SIG-M5 treated with dmso at 0.1 percent for 504 hours (cell line): Measurements from ENCODE around the gene IFT172.
A peak's percentile ranks its signal among the peaks of the same experiment; 100 is the strongest.
"Not testable (repeated sequence)": the region's sequence is repeated elsewhere in the genome, so short reads cannot be mapped to it uniquely, and the experiment has no call there.

Experiments
- DNase-seq: peaks from one replicate; lab custom pipeline; 2025; ENCODE audit not compliant: unreplicated experiment; lab: John Stamatoyannopoulos, UW

Gene IFT172, protein sequence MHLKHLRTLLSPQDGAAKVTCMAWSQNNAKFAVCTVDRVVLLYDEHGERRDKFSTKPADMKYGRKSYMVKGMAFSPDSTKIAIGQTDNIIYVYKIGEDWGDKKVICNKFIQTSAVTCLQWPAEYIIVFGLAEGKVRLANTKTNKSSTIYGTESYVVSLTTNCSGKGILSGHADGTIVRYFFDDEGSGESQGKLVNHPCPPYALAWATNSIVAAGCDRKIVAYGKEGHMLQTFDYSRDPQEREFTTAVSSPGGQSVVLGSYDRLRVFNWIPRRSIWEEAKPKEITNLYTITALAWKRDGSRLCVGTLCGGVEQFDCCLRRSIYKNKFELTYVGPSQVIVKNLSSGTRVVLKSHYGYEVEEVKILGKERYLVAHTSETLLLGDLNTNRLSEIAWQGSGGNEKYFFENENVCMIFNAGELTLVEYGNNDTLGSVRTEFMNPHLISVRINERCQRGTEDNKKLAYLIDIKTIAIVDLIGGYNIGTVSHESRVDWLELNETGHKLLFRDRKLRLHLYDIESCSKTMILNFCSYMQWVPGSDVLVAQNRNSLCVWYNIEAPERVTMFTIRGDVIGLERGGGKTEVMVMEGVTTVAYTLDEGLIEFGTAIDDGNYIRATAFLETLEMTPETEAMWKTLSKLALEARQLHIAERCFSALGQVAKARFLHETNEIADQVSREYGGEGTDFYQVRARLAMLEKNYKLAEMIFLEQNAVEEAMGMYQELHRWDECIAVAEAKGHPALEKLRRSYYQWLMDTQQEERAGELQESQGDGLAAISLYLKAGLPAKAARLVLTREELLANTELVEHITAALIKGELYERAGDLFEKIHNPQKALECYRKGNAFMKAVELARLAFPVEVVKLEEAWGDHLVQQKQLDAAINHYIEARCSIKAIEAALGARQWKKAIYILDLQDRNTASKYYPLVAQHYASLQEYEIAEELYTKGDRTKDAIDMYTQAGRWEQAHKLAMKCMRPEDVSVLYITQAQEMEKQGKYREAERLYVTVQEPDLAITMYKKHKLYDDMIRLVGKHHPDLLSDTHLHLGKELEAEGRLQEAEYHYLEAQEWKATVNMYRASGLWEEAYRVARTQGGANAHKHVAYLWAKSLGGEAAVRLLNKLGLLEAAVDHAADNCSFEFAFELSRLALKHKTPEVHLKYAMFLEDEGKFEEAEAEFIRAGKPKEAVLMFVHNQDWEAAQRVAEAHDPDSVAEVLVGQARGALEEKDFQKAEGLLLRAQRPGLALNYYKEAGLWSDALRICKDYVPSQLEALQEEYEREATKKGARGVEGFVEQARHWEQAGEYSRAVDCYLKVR (N-terminal part only)

DNA sequence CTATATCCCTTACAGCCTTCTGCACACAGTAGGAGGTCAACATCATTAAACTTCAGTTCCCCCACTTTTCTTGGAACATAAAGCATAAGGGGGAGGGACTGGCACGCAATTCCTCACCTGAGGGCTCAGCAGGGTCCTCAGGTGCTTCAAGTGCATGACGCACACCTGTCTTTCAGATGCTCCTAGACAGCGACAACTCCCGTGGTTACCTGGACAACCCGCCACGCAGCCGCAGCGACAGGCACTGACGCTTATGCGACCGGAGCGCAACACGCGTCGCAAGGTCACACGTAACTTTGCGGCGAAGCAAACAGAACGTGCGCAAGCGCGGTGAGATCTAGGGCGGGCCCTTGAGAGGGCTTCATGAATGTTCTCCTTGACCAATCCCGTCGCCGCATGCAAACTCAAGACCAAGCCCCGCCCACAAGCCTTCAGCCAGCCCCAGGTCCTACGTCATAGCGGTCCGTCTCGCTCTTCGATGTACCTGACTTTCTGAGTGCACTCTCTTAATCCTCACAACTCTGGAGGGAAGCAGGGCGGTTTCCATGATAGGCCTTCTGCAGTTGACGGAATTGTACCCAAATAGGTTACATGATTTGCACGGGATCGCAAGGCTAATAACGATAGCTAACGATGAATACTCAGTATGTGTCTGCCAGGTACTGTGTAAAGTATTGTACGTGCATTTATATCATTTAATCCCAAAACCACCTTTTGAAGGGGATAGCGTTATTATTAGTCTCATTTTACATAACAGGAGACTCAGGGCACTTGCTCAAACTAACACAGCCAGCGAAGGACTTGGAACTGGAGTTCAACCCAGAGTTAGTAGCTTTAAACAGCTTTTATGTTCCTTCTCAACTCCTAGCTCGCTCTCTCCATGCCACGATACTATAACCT lies at the start of gene IFT172:
IFT172 (minus strand) TSS at position 246 of the 900 bp plus-strand sequence; CDS start at position 156, 90 bp downstream.
- DNase-seq = peak; percentile 99

DNA sequence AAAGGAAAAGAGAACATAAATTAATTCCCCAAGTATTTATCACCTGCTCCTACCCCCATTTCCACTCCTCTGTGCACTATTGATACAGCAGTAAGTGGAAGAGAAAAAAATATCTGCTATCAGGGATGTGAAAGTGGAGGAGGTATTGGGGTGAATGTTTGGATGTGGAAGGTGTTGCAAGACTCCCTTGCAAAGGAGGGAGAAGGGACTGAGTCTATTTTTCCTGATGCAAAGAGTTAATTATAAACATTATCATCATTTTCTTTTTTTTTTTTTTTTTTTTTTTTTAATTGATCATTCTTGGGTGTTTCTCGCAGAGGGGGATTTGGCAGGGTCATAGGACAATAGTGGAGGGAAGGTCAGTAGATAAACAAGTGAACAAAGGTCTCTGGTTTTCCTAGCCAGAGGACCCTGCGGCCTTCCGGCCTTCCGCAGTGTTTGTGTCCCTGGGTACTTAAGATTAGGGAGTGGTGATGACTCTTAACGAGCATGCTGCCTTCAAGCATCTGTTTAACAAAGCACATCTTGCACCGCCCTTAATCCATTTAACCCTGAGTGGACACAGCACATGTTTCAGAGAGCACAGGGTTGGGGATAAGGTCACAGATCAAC lies 49.4 kb upstream of the IFT172 start:
- DNase-seq = not testable (repeated sequence)

DNA sequence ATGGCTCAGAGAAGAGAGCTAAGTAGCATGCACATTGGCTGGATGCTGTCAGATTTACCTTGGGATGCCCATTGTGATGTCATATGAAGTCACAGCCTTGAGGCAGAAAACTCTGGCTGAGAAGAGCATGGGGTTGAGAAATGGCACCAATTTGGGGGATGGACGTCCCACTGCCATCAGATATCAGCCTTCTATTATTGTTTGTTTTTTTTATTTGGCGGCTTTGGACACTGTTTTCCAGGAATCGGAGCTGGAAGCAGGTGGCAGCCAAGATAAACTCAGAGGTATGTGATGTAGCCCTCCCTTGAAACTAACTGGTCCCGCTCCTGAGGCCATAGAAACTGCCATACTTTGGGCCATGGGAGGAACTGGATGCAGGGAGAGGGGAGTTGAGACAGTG lies 47.7 kb upstream of the IFT172 start:
- DNase-seq = no peak

DNA sequence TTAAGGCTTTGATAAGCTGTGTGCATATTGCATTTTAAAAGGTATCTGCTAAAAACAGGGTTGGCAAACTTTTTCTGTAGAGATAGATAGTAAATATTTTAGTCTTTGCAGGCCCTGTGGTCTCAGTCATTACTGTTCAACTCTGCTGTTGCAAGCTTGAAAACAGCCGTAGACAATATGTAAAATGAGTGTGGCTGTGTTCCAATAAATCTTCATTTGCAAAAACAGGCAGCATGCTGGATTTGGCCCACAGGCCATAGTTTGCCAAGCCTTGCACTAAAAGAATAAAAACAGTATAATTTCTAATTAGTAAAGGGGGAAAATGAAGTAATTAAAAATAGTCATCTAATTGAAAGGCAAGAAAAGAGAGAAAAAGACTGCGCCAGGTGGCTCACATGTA lies 42.4 kb upstream of the IFT172 start:
- DNase-seq = no peak

DNA sequence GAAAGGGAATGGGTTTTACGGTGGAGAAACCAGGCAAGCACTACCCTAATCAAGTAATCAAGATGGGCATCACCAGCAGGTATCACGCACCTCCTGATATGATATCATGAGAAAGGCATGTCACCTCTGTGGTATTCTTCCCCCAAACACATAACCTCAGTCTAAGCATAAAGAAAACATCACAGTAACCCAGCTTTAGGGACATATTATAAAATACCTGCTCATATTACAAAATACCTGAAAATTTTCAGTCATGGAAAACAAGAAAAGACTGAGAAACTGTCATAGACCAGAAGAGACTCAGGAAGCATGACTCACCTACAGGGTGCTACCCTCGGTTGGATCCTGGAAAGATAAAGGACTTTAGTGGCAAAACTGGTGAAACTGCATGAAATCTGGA lies 37.6 kb upstream of the IFT172 start:
- no peak for DNase-seq

DNA sequence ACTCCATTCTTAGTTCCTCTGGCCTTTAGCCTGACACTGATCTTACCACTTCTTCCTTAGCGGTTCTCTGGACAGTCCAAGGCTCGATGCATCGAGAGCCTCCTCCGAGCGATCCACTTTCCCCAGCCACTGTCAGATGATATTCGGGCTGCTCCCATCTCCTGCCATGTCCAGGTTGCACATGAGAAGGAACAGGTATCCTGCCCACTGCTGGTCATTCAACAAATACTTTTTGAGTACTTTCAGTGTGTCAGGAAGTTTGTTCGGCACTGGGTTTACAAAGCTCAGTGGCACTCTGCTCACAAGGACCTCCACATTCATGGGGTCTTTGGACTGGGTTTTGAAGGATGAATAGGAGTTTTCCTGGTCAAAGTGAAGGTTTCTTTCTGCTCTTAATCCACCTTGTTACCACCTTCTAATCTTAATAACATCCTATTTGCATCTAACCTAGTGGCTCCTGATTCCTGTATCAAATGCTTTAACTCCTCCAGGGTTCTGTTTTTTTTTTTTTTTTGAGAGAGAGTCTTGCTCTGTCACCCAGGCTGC lies 32.9 kb upstream of the IFT172 start:
- DNase-seq = no peak

DNA sequence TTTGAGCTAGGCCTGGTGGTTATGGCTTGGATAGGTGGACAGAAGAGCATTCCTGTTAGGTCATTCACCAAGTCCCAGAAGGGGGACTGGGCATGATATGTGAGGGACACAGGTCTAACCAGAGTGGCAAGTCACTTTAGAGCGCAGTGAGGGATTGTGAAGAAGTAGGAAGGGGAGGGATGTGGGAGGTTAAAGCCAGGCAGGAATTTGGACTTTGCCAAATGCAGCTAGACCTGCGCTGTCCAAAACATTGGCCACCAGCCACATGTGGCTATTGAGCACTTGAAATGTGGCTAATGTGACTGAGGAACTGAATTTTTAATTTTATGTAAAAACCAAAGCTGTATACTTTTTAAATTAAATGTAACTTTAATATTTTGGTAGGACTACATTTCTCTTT lies 30.8 kb upstream of the IFT172 start:
- no peak for DNase-seq

DNA sequence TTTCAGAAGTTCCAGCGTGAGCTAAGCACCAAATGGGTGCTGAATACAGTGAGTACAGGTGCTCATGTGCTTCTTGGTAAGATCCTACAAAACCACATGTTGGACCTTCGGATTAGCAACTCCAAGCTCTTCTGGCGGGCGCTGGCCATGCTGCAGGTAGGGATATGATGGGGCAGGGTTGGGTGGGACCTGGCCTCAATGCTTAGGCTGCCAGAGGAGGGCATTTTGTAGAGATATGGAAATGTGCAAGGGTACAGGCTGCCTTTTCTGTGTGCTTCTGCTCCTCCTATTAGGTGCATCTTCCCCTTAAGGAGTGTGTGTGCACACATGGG lies 29.2 kb upstream of the IFT172 start:
- DNase-seq = no peak

DNA sequence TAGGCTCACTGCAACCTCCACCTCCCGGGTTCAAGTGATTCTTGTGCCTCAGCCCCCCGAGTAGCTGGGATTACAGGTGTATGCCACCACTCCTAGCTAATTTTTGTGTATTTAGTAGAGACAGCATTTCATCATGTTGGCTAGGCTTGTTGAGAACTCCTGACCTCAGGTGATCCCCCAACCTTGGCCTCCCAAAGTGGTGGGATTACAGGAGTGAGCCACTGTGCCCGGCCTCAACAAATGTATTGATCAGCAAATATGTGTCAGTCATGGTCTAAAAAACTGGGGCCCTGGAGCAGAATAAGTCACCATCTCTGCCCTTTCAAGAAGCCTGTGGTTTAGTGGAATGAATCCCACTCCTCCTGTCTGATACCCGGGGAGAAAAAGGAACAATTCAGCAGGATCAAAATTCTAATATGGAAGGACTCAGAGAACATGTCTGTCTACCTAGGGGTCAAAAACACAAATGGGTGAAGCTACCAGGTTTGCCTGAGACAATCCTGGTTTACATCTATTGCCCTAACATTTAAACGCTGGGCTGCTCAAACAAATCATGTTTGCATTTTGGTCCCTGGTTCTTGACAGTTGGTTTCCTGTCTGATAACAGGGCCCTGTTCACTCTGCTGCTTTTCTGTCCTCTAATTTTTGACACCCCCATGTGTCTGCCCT lies 28.7 kb upstream of the IFT172 start:
- no peak for DNase-seq

DNA sequence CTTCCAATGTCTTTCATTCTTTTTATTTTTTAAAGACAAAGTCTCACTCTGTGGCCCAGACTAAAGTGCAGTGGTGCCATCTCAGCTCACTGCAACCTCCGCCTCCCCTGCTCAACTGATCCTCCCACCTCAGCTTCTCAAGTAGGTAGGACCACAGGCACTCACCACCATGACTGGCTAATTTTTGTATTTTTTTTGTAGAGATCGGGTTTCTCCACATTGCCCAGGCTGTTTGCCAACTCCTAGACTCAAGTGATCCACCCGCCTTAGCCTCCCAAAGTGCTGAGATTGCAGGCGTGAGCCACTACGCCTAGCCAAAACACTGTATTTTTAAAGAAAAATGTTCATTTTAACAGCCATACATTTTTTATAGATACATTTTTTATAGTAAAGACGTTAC lies 19.8 kb upstream of the IFT172 start:
- DNase-seq = no peak

DNA sequence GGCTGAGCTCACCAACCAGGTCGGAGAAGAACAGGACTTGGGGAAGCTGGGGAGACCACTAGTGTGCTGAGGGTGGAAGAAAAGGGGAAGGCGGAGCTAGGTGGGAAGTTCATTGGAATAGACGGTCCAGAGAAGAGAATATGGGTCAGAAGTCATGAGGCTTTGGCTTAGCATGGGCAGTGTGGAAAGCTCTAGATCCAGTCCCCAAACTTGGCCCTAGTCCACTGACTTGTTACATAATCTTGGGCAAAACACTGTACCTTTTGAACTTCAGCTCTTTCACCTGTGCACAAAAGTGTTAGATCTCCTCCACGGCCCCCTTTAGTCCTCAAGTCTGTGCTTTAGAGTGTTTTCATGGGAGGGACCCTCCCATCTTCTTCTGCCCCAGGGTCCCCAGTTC lies 17.8 kb upstream of the IFT172 start:
- DNase-seq = no peak

DNA sequence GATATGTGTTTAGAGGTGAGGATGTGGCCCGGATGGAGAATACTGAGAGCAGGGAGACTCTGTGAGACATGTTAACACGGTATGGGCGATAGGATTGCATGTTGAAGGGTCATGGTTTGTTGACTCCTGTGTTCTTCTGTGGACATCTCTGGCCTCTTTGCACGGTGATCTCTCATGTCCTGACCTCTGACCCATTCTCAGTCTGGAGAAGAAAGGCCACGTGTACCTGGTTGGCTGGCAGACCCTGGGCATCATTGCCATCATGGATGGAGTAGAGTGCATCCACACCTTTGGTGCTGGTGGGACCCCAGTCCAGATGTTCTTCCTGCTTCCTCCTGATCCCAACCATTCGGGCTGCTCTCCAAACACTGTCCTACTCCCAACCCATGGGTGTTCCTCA lies 17.0 kb upstream of the IFT172 start:
- DNase-seq = no peak

DNA sequence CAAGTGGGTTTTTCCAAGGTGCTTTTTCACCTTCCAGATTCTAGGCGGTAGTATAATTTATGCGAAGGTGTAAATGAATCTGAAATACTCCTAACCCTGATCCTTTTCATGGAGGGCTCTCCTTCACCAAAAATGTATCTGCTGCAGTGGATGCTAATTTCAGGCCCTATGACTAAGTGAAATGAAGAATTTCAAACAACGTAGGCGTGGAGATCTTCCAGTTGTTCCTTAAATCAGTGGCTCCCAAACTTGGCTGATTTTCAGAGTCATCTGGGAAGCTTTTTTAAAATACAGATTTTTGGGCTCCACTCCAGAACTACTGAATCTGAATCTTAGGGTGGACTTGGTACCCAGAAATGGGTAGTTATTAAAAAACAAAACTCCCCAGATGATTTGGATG lies 12.6 kb upstream of the IFT172 start:
- DNase-seq = no peak

DNA sequence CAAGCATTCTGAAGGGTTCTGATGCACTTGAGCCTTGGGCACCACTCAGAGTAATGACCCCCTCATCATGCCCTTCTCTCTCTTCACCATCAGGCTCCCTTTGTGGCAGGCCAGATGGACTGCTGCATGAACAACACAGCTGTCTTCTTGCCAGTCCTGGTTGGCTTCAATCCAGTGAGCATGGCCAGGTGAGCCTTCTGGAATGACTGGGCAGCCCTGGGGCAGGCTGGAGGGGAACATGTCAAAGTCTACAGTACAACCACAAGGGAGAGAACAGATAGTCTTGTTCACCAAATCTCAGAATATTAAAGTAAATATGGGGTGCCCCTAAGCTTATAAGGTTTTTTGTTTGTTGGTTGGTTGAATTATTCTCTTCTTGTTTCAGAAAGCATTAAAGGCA lies 11.5 kb upstream of the IFT172 start:
- DNase-seq = no peak

DNA sequence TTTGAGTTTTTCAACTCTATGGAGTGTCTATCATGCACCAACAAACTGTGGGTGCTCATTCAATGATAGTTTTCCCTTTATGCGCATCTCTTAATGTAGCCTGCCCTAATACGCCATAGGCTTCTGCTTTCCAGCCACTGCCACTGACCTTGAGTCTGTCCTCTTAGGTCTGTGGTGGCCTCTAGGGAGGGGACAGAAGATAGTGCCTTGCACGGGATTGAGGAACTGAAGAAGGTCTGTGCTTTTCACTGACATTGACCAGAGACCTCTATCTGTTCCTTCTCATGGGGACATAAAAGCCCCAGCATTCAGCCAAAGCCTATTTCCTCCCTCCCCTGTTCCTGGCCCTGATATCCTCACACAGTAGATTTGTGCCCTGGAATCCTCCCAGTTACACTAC lies 9.4 kb upstream of the IFT172 start:
- no peak for DNase-seq

DNA sequence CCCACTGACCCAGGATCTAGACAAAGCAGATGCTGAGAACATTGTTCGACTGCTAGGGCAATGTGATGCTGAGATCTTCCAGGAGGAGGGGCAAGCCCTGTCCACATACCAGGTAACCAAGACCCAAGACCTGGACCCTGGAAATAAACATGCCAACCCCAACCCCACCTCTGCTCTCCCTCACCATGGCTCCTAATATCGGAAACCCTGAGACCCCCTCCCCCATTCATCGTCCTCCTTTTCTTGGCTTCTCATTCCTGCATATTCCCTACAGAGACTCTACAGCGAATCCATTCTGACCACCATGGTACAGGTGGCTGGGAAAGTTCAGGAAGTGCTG lies 7.7 kb upstream of the IFT172 start:
- DNase-seq = no peak

DNA sequence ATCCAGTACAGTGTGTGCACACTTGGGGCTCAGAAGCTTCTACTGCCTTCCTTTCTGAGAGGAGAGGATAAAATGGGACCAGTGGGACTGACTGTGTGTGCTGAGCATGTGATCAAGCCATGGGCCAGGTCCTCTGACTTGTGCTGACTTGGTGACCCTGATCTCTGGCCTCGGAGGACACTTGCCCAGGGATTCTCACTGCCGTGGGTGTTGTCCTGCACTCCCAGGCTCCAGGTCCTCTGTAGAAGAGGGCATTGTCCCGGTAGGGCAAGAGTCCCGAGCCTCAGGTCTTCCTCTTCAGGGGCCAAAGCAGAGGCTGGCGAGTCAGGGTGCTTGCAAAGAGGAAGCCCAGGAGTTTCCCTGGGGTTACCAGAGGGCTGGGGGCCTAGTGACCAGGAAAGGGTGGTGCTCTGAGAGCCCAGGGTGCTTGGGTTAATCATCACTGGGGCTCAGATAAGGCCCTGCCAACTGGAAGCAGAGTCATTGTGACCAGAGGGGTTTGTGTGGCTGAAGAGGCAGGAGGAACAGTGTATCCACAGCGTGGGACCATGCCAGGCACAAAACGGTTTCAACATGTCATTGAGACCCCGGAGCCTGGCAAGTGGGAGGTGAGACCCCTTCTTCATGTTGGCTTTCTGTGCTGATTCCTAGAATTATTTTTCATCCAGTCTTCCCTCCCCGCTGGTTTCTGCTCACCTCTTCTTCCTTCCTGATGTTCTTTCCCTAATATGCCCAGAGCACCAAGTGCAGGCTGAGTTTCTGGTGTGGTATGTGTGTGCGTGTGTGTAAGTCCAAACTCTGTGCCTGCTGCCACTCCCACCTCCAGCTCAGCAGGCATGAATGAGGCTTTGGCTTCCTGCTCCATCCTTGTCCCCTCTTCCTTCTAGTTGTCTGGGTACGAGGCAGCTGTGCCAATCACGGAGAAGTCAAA lies 7.1 kb upstream of the IFT172 start, which contains the start of gene GCKR:
GCKR (plus strand) TSS at position 483 of the 931 bp plus-strand sequence; CDS start at position 549, 66 bp downstream.
- DNase-seq = peak; percentile 29

DNA sequence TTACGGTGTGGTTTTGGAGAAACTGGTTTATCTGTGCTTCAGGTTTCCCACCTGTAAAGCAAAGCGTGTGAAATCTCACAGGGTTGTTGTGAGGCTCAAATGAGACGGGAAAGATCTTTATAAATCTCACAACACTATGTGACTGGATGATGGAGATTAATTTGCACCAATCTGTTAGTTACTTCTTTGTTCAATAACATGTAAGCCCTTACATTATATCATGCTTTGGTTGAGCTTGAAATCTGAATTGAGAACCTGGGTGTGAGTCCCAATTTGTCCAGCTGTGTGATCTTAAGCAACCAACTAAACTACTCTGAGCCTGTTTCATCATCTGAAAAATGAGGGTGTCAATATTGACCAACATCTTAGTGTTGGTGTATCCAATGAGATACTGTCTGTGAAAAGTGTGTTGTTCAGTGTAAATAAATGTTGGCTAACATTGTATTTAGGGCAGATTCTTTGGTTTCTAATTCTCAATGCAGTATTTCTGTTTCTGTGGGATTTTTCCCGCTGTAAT lies 6.4 kb upstream of the IFT172 start:
- no peak for DNase-seq
